Stimulated activated CD8-positive, alpha-beta memory T cell treated with anti-CD3 and anti-CD28 coated beads, Interleukin-2, amount 100 ng/mL, for 48 hours (primary cell): ENCODE data around the gene SSPN.
"Not testable (repeated sequence)": the region's sequence is repeated elsewhere in the genome, so short reads cannot be mapped to it uniquely, and the experiment has no call there.

Experiments used
- DNase-seq, 2 donors: peaks; one replicate each; pipeline ENCODE4 v3.0.0-alpha.2; 2020; ENCODE audit warnings: low read depth in 2 of 2

Gene SSPN

GRCh38 chr12:26229910-26230309 lies 34.5 kb downstream of the SSPN start:
- DNase-seq, result no peak

GRCh38 chr12:26231470-26231869 lies 36.1 kb downstream of the SSPN start:
- DNase-seq, result no peak

- DNase-seq, result no peak
Measured at GRCh38 chr12:26231921-26232320, 36.5 kb downstream of the SSPN start.

- no peak for DNase-seq
Measured at GRCh38 chr12:26233631-26234030, 38.3 kb downstream of the SSPN start.

- DNase-seq, result not testable (repeated sequence)
Measured at GRCh38 chr12:26235465-26235864, 40.1 kb downstream of the SSPN start.

GRCh38 chr12:26238341-26239121 lies 43.2 kb downstream of the SSPN start:
- DNase-seq, result no peak

GRCh38 chr12:26239122-26239851 lies 43.9 kb downstream of the SSPN start:
- no peak for DNase-seq

GRCh38 chr12:26239852-26240815 lies 44.8 kb downstream of the SSPN start:
- no peak for DNase-seq

- no peak for DNase-seq
Measured at GRCh38 chr12:26241080-26241479, 45.7 kb downstream of the SSPN start.

- no peak for DNase-seq
Measured at GRCh38 chr12:26242683-26243082, 47.3 kb downstream of the SSPN start.

GRCh38 chr12:26244503-26244902 lies 49.1 kb downstream of the SSPN start:
- no peak for DNase-seq

GRCh38 chr12:26245175-26245942 lies 50.0 kb downstream of the SSPN start:
- DNase-seq, result no peak

GRCh38 chr12:26246483-26247164 lies 51.3 kb downstream of the SSPN start:
- no peak for DNase-seq

GRCh38 chr12:26247873-26248272 lies 52.5 kb downstream of the SSPN start:
- no peak for DNase-seq

- no peak for DNase-seq
Measured at GRCh38 chr12:26250801-26251200, 55.4 kb downstream of the SSPN start.

- no peak for DNase-seq
Measured at GRCh38 chr12:26251600-26251999, 56.2 kb downstream of the SSPN start.

GRCh38 chr12:26252946-26253345 lies 57.6 kb downstream of the SSPN start:
- DNase-seq, result no peak

GRCh38 chr12:26255893-26256645 lies 60.7 kb downstream of the SSPN start:
- DNase-seq, result no peak

GRCh38 chr12:26264215-26264838 lies 69.0 kb downstream of the SSPN start:
- DNase-seq, result no peak

- no peak for DNase-seq
Measured at GRCh38 chr12:26265606-26266005, 70.2 kb downstream of the SSPN start.
